ENCODE results near the gene GALNT17.

- TF ChIP-seq POLR2AphosphoS5 (IDR thresholded peaks at IDR 0.05; ENCODE audit: low read depth, low read length): no peak
- no peak for TF ChIP-seq REST (IDR thresholded peaks at IDR 0.05; ENCODE audit: insufficient read depth in 1 of 2, low read depth in 2 of 2, low read length in 2 of 2)
- TF ChIP-seq FOXP2 (optimal IDR thresholded peaks at IDR 0.05; ENCODE audit: borderline replicate concordance, extremely low read depth, extremely low read length, insufficient read depth): no peak
These were observed 202.6 kb downstream of the GALNT17 start for GRCh38 chr7:71334541-71334940.
